ENCODE measurements around the gene TRIM54. TPM values are rescaled to one million over a fixed set of nuclear protein-coding genes. Genes with fewer than 3 reads are reported as not detected.

TRIM54 gene
- total RNA-seq, 1 donor from 2014 or later = 2.5 TPM

- DNase-seq (ENCODE audit: extremely low spot score in 2 of 2) = no peak
- Histone ChIP-seq H3K27me3 (peaks cover 22% of the 10 kb centered on the region), H3K4me3 (no peak overlapping the region), H3K4me1 (peaks cover 23% of the 10 kb centered on the region), H3K36me3 (peaks cover 0 to 13% of the 10 kb centered on the region in 2 donors), H3K27ac (no peak overlapping the region), H3K9me3 (no peaks in the 10 kb centered on the region)
- TF ChIP-seq POLR2AphosphoS5 (IDR thresholded peaks at IDR 0.05; ENCODE audit: insufficient read depth in 1 of 2, low read depth in 1 of 2) (no peak), CTCF (IDR thresholded peaks at IDR 0.05) (no peak), POLR2A (IDR thresholded peaks at IDR 0.05) (no peak)
- intact Hi-C loops (cut with DNase I) = no loop called here
These were observed 25.0 kb downstream of the TRIM54 start for GRCh38 chr2:27307287-27307544.

GRCh38 chr2:27307545-27308358 lies 25.5 kb downstream of the TRIM54 start:
- H3K27me3 ChIP-seq = peaks cover 22% of the 10 kb centered on the region
- peaks cover 0 to 13% of the 10 kb centered on the region in 2 donors for H3K36me3 ChIP-seq

GRCh38 chr2:27308359-27308881 lies 26.2 kb downstream of the TRIM54 start, which contains the start of gene UCN:
Gene UCN (minus strand): TSS chr2:27308445. CDS start chr2:27307895, 550 bp downstream.
- Histone ChIP-seq H3K27me3 (peaks cover 22% of the 10 kb centered on the region), H3K4me3 (no peak within 1 kb of the TSS), H3K27ac (no peak within 1 kb of the TSS), H3K9me3 (no peaks in the 10 kb centered on the region), H3K36me3 (peaks cover 0 to 13% of the 10 kb centered on the region in 2 donors), H3K4me1 (peaks cover 23% of the 10 kb centered on the region)
- TF ChIP-seq POLR2AphosphoS5 (IDR thresholded peaks at IDR 0.05; ENCODE audit: insufficient read depth in 1 of 2, low read depth in 1 of 2) (no peak), CTCF (IDR thresholded peaks at IDR 0.05) (no peak), POLR2A (IDR thresholded peaks at IDR 0.05) (no peak)
- no peak for DNase-seq (ENCODE audit: extremely low spot score in 2 of 2)
- intact Hi-C loops (cut with DNase I) = no loop called here

More at GRCh38 chr2:27307545-27308358, 25.5 kb downstream of the TRIM54 start:
- no peak for TF ChIP-seq POLR2AphosphoS5 (IDR thresholded peaks at IDR 0.05; ENCODE audit: insufficient read depth in 1 of 2, low read depth in 1 of 2)
- no peak for TF ChIP-seq CTCF (IDR thresholded peaks at IDR 0.05)
- no peak for TF ChIP-seq POLR2A (IDR thresholded peaks at IDR 0.05)
- Histone ChIP-seq H3K27ac (no peak overlapping the region), H3K4me3 (no peak overlapping the region), H3K9me3 (no peaks in the 10 kb centered on the region), H3K4me1 (peaks cover 23% of the 10 kb centered on the region)
- intact Hi-C loops (cut with DNase I) = no loop called here
- no peak for DNase-seq (ENCODE audit: extremely low spot score in 2 of 2)

- Histone ChIP-seq H3K4me3 (no peak overlapping the region), H3K36me3 (peaks cover 0 to 13% of the 10 kb centered on the region in 2 donors), H3K27me3 (peaks cover 22% of the 10 kb centered on the region), H3K4me1 (peaks cover 23% of the 10 kb centered on the region), H3K9me3 (no peaks in the 10 kb centered on the region), H3K27ac (no peak overlapping the region)
- no peak for TF ChIP-seq CTCF (IDR thresholded peaks at IDR 0.05)
- no peak for TF ChIP-seq POLR2AphosphoS5 (IDR thresholded peaks at IDR 0.05; ENCODE audit: insufficient read depth in 1 of 2, low read depth in 1 of 2)
- no peak for TF ChIP-seq POLR2A (IDR thresholded peaks at IDR 0.05)
- DNase-seq (ENCODE audit: extremely low spot score in 2 of 2) = no peak
- intact Hi-C loops (cut with DNase I) = no loop called here
These were observed 27.4 kb downstream of the TRIM54 start for GRCh38 chr2:27309651-27310050.

- TF ChIP-seq POLR2AphosphoS5 (IDR thresholded peaks at IDR 0.05; ENCODE audit: insufficient read depth in 1 of 2, low read depth in 1 of 2) (no peak), POLR2A (IDR thresholded peaks at IDR 0.05) (no peak), CTCF (IDR thresholded peaks at IDR 0.05) (no peak)
- no peaks in the 10 kb centered on the region for H3K9me3 ChIP-seq
- intact Hi-C loops (cut with DNase I) = no loop called here
- H3K27ac ChIP-seq = no peak overlapping the region
- DNase-seq (ENCODE audit: extremely low spot score in 2 of 2) = no peak
- no peak overlapping the region for H3K4me3 ChIP-seq
- H3K36me3 ChIP-seq = peaks cover 0 to 13% of the 10 kb centered on the region in 2 donors
- H3K4me1 ChIP-seq = peaks cover 13% of the 10 kb centered on the region
- peaks cover 9% of the 10 kb centered on the region for H3K27me3 ChIP-seq
These were observed 29.9 kb downstream of the TRIM54 start for GRCh38 chr2:27312152-27312551.

All from vagina (tissue), 2 donors.